Activated naive CD8-positive, alpha-beta T cell treated with anti-CD3 and anti-CD28 coated beads, Interleukin-2, amount 10 ng/mL, durations not matched to agents 7 days and 5 days (primary cell): Measurements from ENCODE around the gene RALGPS2. TPM values are rescaled to one million over a fixed set of nuclear protein-coding genes. Genes with fewer than 3 reads are reported as not detected.
A peak's percentile ranks its signal among the peaks of the same experiment; 100 is the strongest.
"Not testable (repeated sequence)": the region's sequence is repeated elsewhere in the genome, so short reads cannot be mapped to it uniquely, and the experiment has no call there.

Experiments used
- ATAC-seq: fragments of 150-1000 bp; cut with Tn5 transposase; one replicate; pipeline ENCODE4 v1.10.0; 2021; ENCODE audit warnings: low read depth, moderate library complexity
- POLR2A ChIA-PET: fragments of 350-600 bp; sonication (Branson Sonifier 250); formaldehyde crosslinking; loops from one replicate; lab custom pipeline; 2021; ENCODE audit warnings: antibody characterized with exemption; lab: Charles Lee
- DNase-seq: peaks from one replicate; pipeline ENCODE4 v3.0.0; 2021
- H3K27ac Mint-ChIP-seq: one replicate; pipeline ENCODE4 v1.8.0; 2022; ENCODE audit warnings: mild to moderate bottlenecking, mixed read lengths
- H3K27me3 Mint-ChIP-seq: one replicate; pipeline ENCODE4 v1.8.0; 2022; ENCODE audit warnings: mild to moderate bottlenecking, moderate library complexity, mixed read lengths
- H3K36me3 Mint-ChIP-seq: one replicate; pipeline ENCODE4 v1.8.0; 2021; ENCODE audit warnings: mild to moderate bottlenecking, mixed read lengths
- H3K4me1 Mint-ChIP-seq: one replicate; pipeline ENCODE4 v1.8.0; 2021; ENCODE audit warnings: mixed read lengths
- H3K4me3 Mint-ChIP-seq: one replicate; pipeline ENCODE4 v1.8.0; 2022; ENCODE audit warnings: mild to moderate bottlenecking, moderate library complexity, mixed read lengths
- H3K9me3 Mint-ChIP-seq: one replicate; pipeline ENCODE4 v1.8.0; 2021; ENCODE audit warnings: mixed read lengths
- total RNA-seq, 2 experiments: library from RNA; stranded (reverse); gene quantifications; one replicate each; pipeline ENCODE4 v1.2.3, GENCODE V29; 2021

The RALGPS2 gene
- total RNA-seq, 2 experiments from 2014 or later: 6.2 to 8.2 TPM

- DNase-seq, ATAC-seq, H3K36me3 Mint-ChIP-seq, H3K27me3 Mint-ChIP-seq, H3K4me1 Mint-ChIP-seq, H3K4me3 Mint-ChIP-seq, H3K27ac Mint-ChIP-seq, POLR2A ChIA-PET: not testable (repeated sequence)
- H3K9me3 Mint-ChIP-seq: peaks cover 11% of the 10 kb centered on the region
These were observed 29.7 kb downstream of the RALGPS2 start for GRCh38 chr1:178754655-178755256.

GRCh38 chr1:178768423-178768822, 43.4 kb downstream of the RALGPS2 start:
- Mint-ChIP-seq H3K4me3 (no peak overlapping the region), H3K4me1 (no peaks in the 10 kb centered on the region), H3K36me3 (peaks cover 2% of the 10 kb centered on the region), H3K9me3 (peaks cover 9% of the 10 kb centered on the region), H3K27me3 (no peaks in the 10 kb centered on the region), H3K27ac (no peak overlapping the region)
- POLR2A ChIA-PET: no interaction called here
- ATAC-seq: peak; percentile 50
- peak; percentile 42 for DNase-seq

- Mint-ChIP-seq H3K4me1 (no peaks in the 10 kb centered on the region), H3K9me3 (no peaks in the 10 kb centered on the region)
- POLR2A ChIA-PET: interaction anchor here (0.5 kb wide), 1 partner anchor 60 kb away, joined by 4 read pairs; no protein-coding TSS in a partner anchor
These were observed 47.9 kb downstream of the RALGPS2 start for GRCh38 chr1:178772952-178773351.

GRCh38 chr1:178774263-178774662, 49.2 kb downstream of the RALGPS2 start:
- POLR2A ChIA-PET: interaction anchor here (1.0 kb wide), 1 partner anchor 229 kb away, joined by 3 read pairs; no protein-coding TSS in a partner anchor
- no peak for ATAC-seq
- H3K4me1 Mint-ChIP-seq: no peaks in the 10 kb centered on the region

More at GRCh38 chr1:178772952-178773351, 47.9 kb downstream of the RALGPS2 start:
- peaks cover 3% of the 10 kb centered on the region for H3K36me3 Mint-ChIP-seq
- H3K27ac Mint-ChIP-seq: no peak overlapping the region
- no peaks in the 10 kb centered on the region for H3K27me3 Mint-ChIP-seq
- DNase-seq (no peak), ATAC-seq (no peak)
- no peak overlapping the region for H3K4me3 Mint-ChIP-seq

GRCh38 chr1:178776553-178776952, 51.5 kb downstream of the RALGPS2 start:
- Mint-ChIP-seq H3K9me3 (no peaks in the 10 kb centered on the region), H3K4me1 (no peaks in the 10 kb centered on the region), H3K27ac (no peak overlapping the region), H3K36me3 (peaks cover 6% of the 10 kb centered on the region), H3K4me3 (no peak overlapping the region), H3K27me3 (no peaks in the 10 kb centered on the region)
- DNase-seq: no peak
- POLR2A ChIA-PET: no interaction called here
- ATAC-seq: no peak

More at GRCh38 chr1:178774263-178774662, 49.2 kb downstream of the RALGPS2 start:
- Mint-ChIP-seq H3K36me3 (peaks cover 4% of the 10 kb centered on the region), H3K27ac (no peak overlapping the region), H3K27me3 (no peaks in the 10 kb centered on the region), H3K4me3 (no peak overlapping the region), H3K9me3 (no peaks in the 10 kb centered on the region)
- no peak for DNase-seq

- no peak overlapping the region for H3K27ac Mint-ChIP-seq
- ATAC-seq (no peak), DNase-seq (no peak)
- no peaks in the 10 kb centered on the region for H3K27me3 Mint-ChIP-seq
- no peak overlapping the region for H3K4me3 Mint-ChIP-seq
- POLR2A ChIA-PET: interaction anchor here (0.8 kb wide), 1 partner anchor 222 kb away, joined by 3 read pairs; no protein-coding TSS in a partner anchor
- H3K36me3 Mint-ChIP-seq: peaks cover 5% of the 10 kb centered on the region
- no peaks in the 10 kb centered on the region for H3K9me3 Mint-ChIP-seq
- peaks cover 13% of the 10 kb centered on the region for H3K4me1 Mint-ChIP-seq
These were observed 56.7 kb downstream of the RALGPS2 start for GRCh38 chr1:178781533-178782330.

GRCh38 chr1:178784131-178784536, 59.1 kb downstream of the RALGPS2 start:
- DNase-seq: no peak
- peak; percentile 74 for ATAC-seq
- POLR2A ChIA-PET: no interaction called here
- no peaks in the 10 kb centered on the region for H3K9me3 Mint-ChIP-seq
- H3K27me3 Mint-ChIP-seq: no peaks in the 10 kb centered on the region
- peak overlapping the region; percentile 77 for H3K4me3 Mint-ChIP-seq
- peaks cover 4% of the 10 kb centered on the region for H3K36me3 Mint-ChIP-seq
- peaks cover 14% of the 10 kb centered on the region for H3K4me1 Mint-ChIP-seq
- H3K27ac Mint-ChIP-seq: peak overlapping the region; percentile 83

GRCh38 chr1:178792394-178792793, 67.3 kb downstream of the RALGPS2 start:
- no peak for DNase-seq
- Mint-ChIP-seq H3K4me1 (peaks cover 1% of the 10 kb centered on the region), H3K27ac (no peak overlapping the region), H3K27me3 (no peaks in the 10 kb centered on the region), H3K9me3 (no peaks in the 10 kb centered on the region), H3K4me3 (no peak overlapping the region), H3K36me3 (no peaks in the 10 kb centered on the region)
- ATAC-seq: no peak
- POLR2A ChIA-PET: no interaction called here

- POLR2A ChIA-PET: no interaction called here
These were observed 71.0 kb downstream of the RALGPS2 start for GRCh38 chr1:178796013-178796412.

GRCh38 chr1:178797590-178797989, 72.5 kb downstream of the RALGPS2 start:
- no peak overlapping the region for H3K4me3 Mint-ChIP-seq
- H3K27me3 Mint-ChIP-seq: no peaks in the 10 kb centered on the region
- no peak for DNase-seq
- H3K4me1 Mint-ChIP-seq: no peaks in the 10 kb centered on the region
- no peak for ATAC-seq
- peaks cover 4% of the 10 kb centered on the region for H3K9me3 Mint-ChIP-seq
- POLR2A ChIA-PET: no interaction called here
- peaks cover 4% of the 10 kb centered on the region for H3K36me3 Mint-ChIP-seq
- H3K27ac Mint-ChIP-seq: no peak overlapping the region

More at GRCh38 chr1:178796013-178796412, 71.0 kb downstream of the RALGPS2 start:
- peaks cover 4% of the 10 kb centered on the region for H3K36me3 Mint-ChIP-seq
- H3K27ac Mint-ChIP-seq: no peak overlapping the region
- ATAC-seq (no peak), DNase-seq (no peak)
- H3K27me3 Mint-ChIP-seq: no peaks in the 10 kb centered on the region
- H3K4me3 Mint-ChIP-seq: no peak overlapping the region
- H3K9me3 Mint-ChIP-seq: peaks cover 4% of the 10 kb centered on the region
- no peaks in the 10 kb centered on the region for H3K4me1 Mint-ChIP-seq

GRCh38 chr1:178798232-178798861, 73.3 kb downstream of the RALGPS2 start:
- H3K36me3 Mint-ChIP-seq: peaks cover 4% of the 10 kb centered on the region
- ATAC-seq (no peak), DNase-seq (no peak)
- peaks cover 4% of the 10 kb centered on the region for H3K9me3 Mint-ChIP-seq
- POLR2A ChIA-PET: no interaction called here
- no peak overlapping the region for H3K27ac Mint-ChIP-seq
- H3K4me3 Mint-ChIP-seq: no peak overlapping the region
- H3K27me3 Mint-ChIP-seq: no peaks in the 10 kb centered on the region
- no peaks in the 10 kb centered on the region for H3K4me1 Mint-ChIP-seq

- Mint-ChIP-seq H3K4me3 (no peak overlapping the region), H3K4me1 (no peaks in the 10 kb centered on the region), H3K27me3 (no peaks in the 10 kb centered on the region), H3K9me3 (peaks cover 2% of the 10 kb centered on the region), H3K27ac (no peak overlapping the region), H3K36me3 (peaks cover 2% of the 10 kb centered on the region)
- ATAC-seq (no peak), DNase-seq (no peak)
- POLR2A ChIA-PET: no interaction called here
These were observed 77.8 kb downstream of the RALGPS2 start for GRCh38 chr1:178802873-178803272.

GRCh38 chr1:178806665-178807300, 81.7 kb downstream of the RALGPS2 start:
- Mint-ChIP-seq H3K4me1 (no peaks in the 10 kb centered on the region), H3K4me3 (no peak overlapping the region), H3K27ac (no peak overlapping the region), H3K36me3 (peaks cover 3% of the 10 kb centered on the region), H3K9me3 (no peaks in the 10 kb centered on the region), H3K27me3 (no peaks in the 10 kb centered on the region)
- no peak for ATAC-seq
- DNase-seq: no peak
- POLR2A ChIA-PET: no interaction called here
